H9 (cell line): Measurements from ENCODE around the gene SAMD8. TPM values are rescaled to one million over a fixed set of nuclear protein-coding genes. Genes with fewer than 3 reads are reported as not detected.

Experiments used
- DNase-seq: peaks from one replicate; pipeline ENCODE4 v3.0.0-alpha.2; 2017
- H2AFZ ChIP-seq: one replicate; pipeline ENCODE4 v1.6.1; 2013; ENCODE audit warnings: mild to moderate bottlenecking, low read length, control low read depth, moderate library complexity
- H2AK5ac ChIP-seq: 2 replicates; pipeline ENCODE4 v1.6.1; 2013; ENCODE audit warnings: low read length, control low read depth, mixed read lengths; ENCODE audit not compliant: insufficient read length
- H2BK120ac ChIP-seq: one replicate; pipeline ENCODE4 v1.6.1; 2013; ENCODE audit warnings: low read depth, mild to moderate bottlenecking, low read length, control low read depth, inconsistent platforms; ENCODE audit not compliant: poor library complexity, severe bottlenecking
- H2BK12ac ChIP-seq: 2 replicates; pipeline ENCODE4 v1.6.1; 2013; ENCODE audit warnings: low read length, control low read depth, mixed read lengths, low read depth; ENCODE audit not compliant: insufficient read length
- H2BK15ac ChIP-seq: 2 replicates; pipeline ENCODE4 v1.6.1; 2013; ENCODE audit warnings: low read depth, low read length, control low read depth
- H2BK20ac ChIP-seq: one replicate; pipeline ENCODE4 v1.6.1; 2013; ENCODE audit warnings: low read depth, mild to moderate bottlenecking, low read length, control low read depth, inconsistent platforms; ENCODE audit not compliant: poor library complexity, severe bottlenecking
- H2BK5ac ChIP-seq: 2 replicates; pipeline ENCODE4 v1.6.1; 2013; ENCODE audit warnings: low read length, control low read depth, mixed read lengths; ENCODE audit not compliant: insufficient read length
- H3K14ac ChIP-seq: 2 replicates; pipeline ENCODE4 v1.6.1; 2013; ENCODE audit warnings: low read length, control low read depth; ENCODE audit not compliant: insufficient read depth
- H3K18ac ChIP-seq: 2 replicates; pipeline ENCODE4 v1.6.1; 2013; ENCODE audit warnings: low read depth, mild to moderate bottlenecking, mixed read lengths, low read length, control low read depth; ENCODE audit not compliant: insufficient read length
- H3K23ac ChIP-seq: 2 replicates; pipeline ENCODE4 v1.6.1; 2013; ENCODE audit warnings: low read length, control low read depth, mixed read lengths, low read depth; ENCODE audit not compliant: insufficient read length
- H3K23me2 ChIP-seq: 2 replicates; pipeline ENCODE4 v1.6.1; 2013; ENCODE audit warnings: low read depth, mild to moderate bottlenecking, mixed read lengths, low read length, control low read depth; ENCODE audit not compliant: insufficient read length, poor library complexity, severe bottlenecking
- H3K27ac ChIP-seq: 2 replicates; pipeline ENCODE4 v1.5.1; 2013; ENCODE audit warnings: low read length, control low read depth, mixed read lengths, low read depth; ENCODE audit not compliant: insufficient read length
- H3K27me3 ChIP-seq: 2 replicates; pipeline ENCODE4 v1.6.1; 2013; ENCODE audit warnings: low read length, control low read depth, inconsistent platforms; ENCODE audit not compliant: insufficient read depth
- H3K4ac ChIP-seq: 2 replicates; pipeline ENCODE4 v1.6.1; 2013; ENCODE audit warnings: low read depth, mild to moderate bottlenecking, control low read depth, inconsistent platforms, low read length, moderate library complexity
- H3K4me1 ChIP-seq: 2 replicates; pipeline ENCODE4 v1.6.1; 2013; ENCODE audit warnings: low read length, control low read depth, inconsistent platforms; ENCODE audit not compliant: insufficient read depth
- H3K4me2 ChIP-seq: 2 replicates; pipeline ENCODE4 v1.6.1; 2013; ENCODE audit warnings: low read length, control low read depth, mixed read lengths; ENCODE audit not compliant: insufficient read length, insufficient read depth
- H3K56ac ChIP-seq: 2 replicates; pipeline ENCODE4 v1.6.1; 2013; ENCODE audit warnings: low read depth, mild to moderate bottlenecking, mixed read lengths, low read length, control low read depth; ENCODE audit not compliant: insufficient read length
- H3K79me1 ChIP-seq: 2 replicates; pipeline ENCODE4 v1.6.1; 2013; ENCODE audit warnings: low read depth, mild to moderate bottlenecking, moderate library complexity, low read length, control low read depth, inconsistent platforms; ENCODE audit not compliant: insufficient read depth, poor library complexity, severe bottlenecking
- H3K79me2 ChIP-seq: 2 replicates; pipeline ENCODE4 v1.6.1; 2013; ENCODE audit warnings: low read length, control low read depth, inconsistent platforms; ENCODE audit not compliant: insufficient read depth
- H3K9ac ChIP-seq: 2 replicates; pipeline ENCODE4 v1.6.1; 2013; ENCODE audit warnings: low read length, control low read depth, mixed read lengths; ENCODE audit not compliant: insufficient read length; ENCODE audit errors: extremely low read depth
- H3K9me3 ChIP-seq: one replicate; pipeline ENCODE4 v1.6.1; 2013; ENCODE audit warnings: low read depth, low read length, inconsistent platforms; ENCODE audit not compliant: control insufficient read depth
- H3T11ph ChIP-seq: one replicate; pipeline ENCODE4 v1.6.1; 2013; ENCODE audit warnings: mild to moderate bottlenecking, low read length, control low read depth, inconsistent platforms
- H4K20me1 ChIP-seq: one replicate; pipeline ENCODE4 v1.6.1; 2013; ENCODE audit not compliant: control insufficient read depth, insufficient read length, insufficient read depth
- H4K5ac ChIP-seq: 2 replicates; pipeline ENCODE4 v1.6.1; 2013; ENCODE audit warnings: low read depth, mild to moderate bottlenecking, mixed read lengths, low read length, control low read depth; ENCODE audit not compliant: insufficient read length
- H4K8ac ChIP-seq: replicated peaks from 2 replicates; pipeline ENCODE4 v1.6.1; 2013; ENCODE audit warnings: low read length, control low read depth, mixed read lengths, low read depth; ENCODE audit not compliant: insufficient read length
- H4K91ac ChIP-seq: 2 replicates; pipeline ENCODE4 v1.6.1; 2013; ENCODE audit warnings: low read depth, mild to moderate bottlenecking, moderate library complexity, mixed read lengths, low read length, control low read depth; ENCODE audit not compliant: insufficient read length
- H3K27ac Mint-ChIP-seq, 3 experiments: 2 replicates in 2 of 3; 3 replicates in 1 of 3; pipeline ENCODE4 v1.8.0; 2020 to 2021; ENCODE audit warnings: mixed read lengths in 3 of 3, mild to moderate bottlenecking in 1 of 3, moderate library complexity in 1 of 3
- H3K27me3 Mint-ChIP-seq: 2 replicates; pipeline ENCODE4 v1.8.0; 2021; ENCODE audit warnings: low read depth, mild to moderate bottlenecking, moderate library complexity, mixed read lengths
- H3K36me3 Mint-ChIP-seq, 3 experiments: 2 replicates in 2 of 3; 3 replicates in 1 of 3; pipeline ENCODE4 v1.8.0; 2020 to 2021; ENCODE audit warnings: low read depth in 3 of 3, mixed read lengths in 3 of 3; ENCODE audit not compliant: insufficient read depth in 1 of 3
- H3K4me1 Mint-ChIP-seq, 2 experiments: 2 replicates each; pipeline ENCODE4 v1.8.0; 2020; ENCODE audit warnings: mixed read lengths in 2 of 2
- H3K4me3 Mint-ChIP-seq, 2 experiments: 2 replicates in 1 of 2; 3 replicates in 1 of 2; pipeline ENCODE4 v1.8.0; 2020 to 2021; ENCODE audit warnings: mild to moderate bottlenecking in 2 of 2, mixed read lengths in 2 of 2, moderate library complexity in 1 of 2
- H3K9me3 Mint-ChIP-seq, 2 experiments: 2 replicates in 1 of 2; 3 replicates in 1 of 2; pipeline ENCODE4 v1.8.0; 2020; ENCODE audit warnings: mild to moderate bottlenecking in 2 of 2, mixed read lengths in 2 of 2, moderate library complexity in 1 of 2
- CTCF ChIP-seq: fragments of 200-600 bp; sonication (generic); conservative IDR thresholded peaks from 3 replicates; pipeline ENCODE4 v1.8.0; 2021; ENCODE audit warnings: antibody characterized with exemption, mild to moderate bottlenecking
- WGBS: extraction: QIAGEN DNeasy Blood & Tissue Kit; methylation state at CpG from one replicate; pipeline ENCODE4 v1.1.7; 2013; ENCODE audit warnings: missing lambda C conversion rate, low lambda C conversion rate, mixed read lengths; ENCODE audit not compliant: insufficient read length; ENCODE audit errors: extremely low coverage; 5-methylcytosine and 5-hydroxymethylcytosine counted together
- total RNA-seq: library from RNA; stranded (reverse); gene quantifications from 2 replicates; pipeline ENCODE4 v1.2.1, GENCODE V29; 2021

SAMD8 gene
- total RNA-seq, 1 experiment from 2014 or later: 18.8 TPM

- H3K18ac ChIP-seq: no peak overlapping the region
- Mint-ChIP-seq H3K36me3 (peaks cover 17 to 18% (median 18%) of the 10 kb centered on the region in 3 experiments), H3K27me3 (peaks cover 3% of the 10 kb centered on the region; the same call in 1 of the 2 replicates), H3K27ac (no peak overlapping the region), H3K4me1 (peaks cover 37 to 40% of the 10 kb centered on the region in 2 experiments), H3K9me3 (peaks cover 0 to 3% of the 10 kb centered on the region in 2 experiments; a peak in 1 of 5 replicates), H3K4me3 (no peak overlapping the region)
- H3K27ac ChIP-seq: no peak overlapping the region
- no peak for TF ChIP-seq CTCF
- H3K23ac ChIP-seq: no peak overlapping the region
- H3K14ac ChIP-seq: no peak overlapping the region
- no peak overlapping the region for H4K8ac ChIP-seq
- H3K56ac ChIP-seq: no peak overlapping the region
- no peak overlapping the region for H2BK20ac ChIP-seq
- no peak overlapping the region for H3T11ph ChIP-seq
- H3K27me3 ChIP-seq: no peaks in the 10 kb centered on the region
- H3K4ac ChIP-seq: no peak overlapping the region
- WGBS: no CpG with 5 or more reads among the region's 1 CpG
- H3K9ac ChIP-seq: no peak overlapping the region
- no peak overlapping the region for H2BK15ac ChIP-seq
- H3K23me2 ChIP-seq: peaks cover 5% of the 10 kb centered on the region
- no peaks in the 10 kb centered on the region for H3K79me1 ChIP-seq
- H3K79me2 ChIP-seq: peaks cover 15% of the 10 kb centered on the region; the same call in 1 of the 2 replicates
- no peak overlapping the region for H4K5ac ChIP-seq
- H2AFZ ChIP-seq: no peak overlapping the region
- H2BK12ac ChIP-seq: no peak overlapping the region
- H2AK5ac ChIP-seq: no peak overlapping the region
- no peak overlapping the region for H2BK5ac ChIP-seq
- H2BK120ac ChIP-seq: no peak overlapping the region
- no peak overlapping the region for H3K4me2 ChIP-seq
- no peak for DNase-seq
- no peaks in the 10 kb centered on the region for H4K20me1 ChIP-seq
- H4K91ac ChIP-seq: no peak overlapping the region
- peaks cover 17% of the 10 kb centered on the region for H3K4me1 ChIP-seq
- H3K9me3 ChIP-seq: no peaks in the 10 kb centered on the region
Observed at GRCh38 chr10:75207857-75208144, 96.3 kb downstream of the SAMD8 start.
